ENCODE results near the gene LHFPL2.

DNA sequence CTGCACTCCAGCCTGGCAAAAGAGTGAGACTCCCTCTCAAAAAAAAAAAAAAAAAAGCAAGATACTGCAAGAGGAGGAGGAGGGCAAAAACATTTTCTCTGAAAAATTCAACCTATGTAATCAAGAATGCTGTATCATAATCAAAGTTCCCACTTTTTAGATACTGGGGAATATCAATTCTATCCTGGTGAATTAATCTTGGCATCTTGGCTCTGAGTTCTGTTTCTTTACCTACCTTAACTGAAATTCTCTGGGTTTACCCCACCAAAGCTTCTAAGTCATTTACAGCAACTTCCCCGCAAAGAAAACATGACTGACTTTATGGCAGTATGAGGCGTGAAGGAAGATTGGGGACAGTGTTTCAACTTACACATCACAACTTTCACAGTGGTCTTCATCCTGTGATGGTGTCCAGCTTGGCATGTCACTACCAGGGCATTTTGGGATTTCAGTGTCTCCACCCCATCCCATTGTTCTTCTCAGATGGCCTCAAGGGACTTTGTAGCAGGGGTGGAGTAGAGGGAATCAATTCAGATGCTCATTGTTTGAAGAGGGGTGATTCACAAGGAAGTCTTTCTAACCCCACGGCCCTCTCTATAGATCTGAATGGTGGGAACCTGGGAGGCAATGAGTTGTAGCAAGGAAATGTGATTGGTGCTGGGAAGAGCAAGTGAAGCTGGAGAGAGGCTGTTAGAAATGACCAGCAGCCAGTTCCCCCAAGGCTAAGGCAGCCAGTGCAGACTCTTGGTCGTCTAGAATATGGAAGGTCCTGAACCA is 157.7 kb downstream of the LHFPL2 start:
- TF ChIP-seq FOXP2 (optimal IDR thresholded peaks at IDR 0.05; ENCODE audit: borderline replicate concordance, extremely low read depth, extremely low read length, insufficient read depth) (no peak), POLR2AphosphoS5 (IDR thresholded peaks at IDR 0.05; ENCODE audit: low read depth, low read length) (no peak)

Data from PFSK-1 (cell line).